IPS-20b (cell line): Measurements from ENCODE around the gene TRIM71.
"Not testable (repeated sequence)": the region's sequence is repeated elsewhere in the genome, so short reads cannot be mapped to it uniquely, and the experiment has no call there.

Experiments
- H3K27ac ChIP-seq: one replicate; pipeline ENCODE4 v1.5.1; 2013; ENCODE audit warnings: low read length
- H3K27me3 ChIP-seq: 2 replicates; pipeline ENCODE4 v1.6.1; 2013; ENCODE audit warnings: mild to moderate bottlenecking, low read length, inconsistent platforms; ENCODE audit not compliant: insufficient read depth
- H3K36me3 ChIP-seq: 2 replicates; pipeline ENCODE4 v1.6.1; 2013; ENCODE audit warnings: low read depth, mild to moderate bottlenecking, inconsistent platforms, low read length, moderate library complexity; ENCODE audit not compliant: insufficient read depth
- H3K4me1 ChIP-seq: 2 replicates; pipeline ENCODE4 v1.6.1; 2013; ENCODE audit warnings: mild to moderate bottlenecking, control low read depth, inconsistent platforms, low read length, moderate library complexity; ENCODE audit not compliant: insufficient read depth
- H3K4me3 ChIP-seq: 2 replicates; pipeline ENCODE4 v1.5.1; 2013; ENCODE audit warnings: mild to moderate bottlenecking, low read length, inconsistent platforms
- H3K9ac ChIP-seq: 2 replicates; pipeline ENCODE4 v1.6.1; 2013; ENCODE audit warnings: low read depth, mild to moderate bottlenecking, inconsistent platforms, low read length, moderate library complexity
- H3K9me3 ChIP-seq: 2 replicates; pipeline ENCODE4 v1.6.1; 2013; ENCODE audit warnings: mild to moderate bottlenecking, low read depth, low read length, inconsistent platforms; ENCODE audit not compliant: insufficient read depth

TRIM71 gene

DNA sequence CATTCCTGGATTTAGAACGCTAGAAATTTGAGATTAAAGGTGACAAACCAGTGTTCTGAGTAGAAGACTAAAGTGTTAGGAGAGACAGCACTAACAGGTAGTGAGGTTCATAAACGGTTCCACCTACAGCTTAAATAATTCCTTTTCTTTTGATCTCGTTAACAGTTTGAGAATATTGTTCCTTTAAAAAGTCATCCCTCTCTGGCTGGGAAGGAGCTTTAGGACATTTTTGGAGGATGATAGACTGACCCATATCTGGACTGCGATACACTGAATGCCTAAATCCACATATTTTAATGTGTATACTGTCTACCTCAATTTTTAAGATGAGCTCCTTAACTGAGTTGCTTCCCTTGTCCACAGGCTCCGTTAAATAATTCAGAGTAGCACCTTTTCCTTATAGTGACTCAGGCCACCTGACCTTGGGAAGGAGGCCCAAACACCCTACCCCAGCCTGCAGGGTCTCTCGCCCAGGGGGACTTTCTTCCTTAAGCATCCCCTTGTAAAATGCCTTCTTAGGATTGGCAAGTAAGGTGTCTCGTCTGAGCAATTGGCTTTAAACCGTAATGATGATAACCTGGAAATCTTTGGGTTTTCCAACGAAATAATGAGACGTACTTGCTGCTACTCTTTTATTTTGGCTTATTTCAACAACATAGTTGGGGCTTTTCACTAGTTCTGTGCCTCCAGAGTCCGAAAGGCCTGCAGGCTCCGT, 3.3 kb downstream of the TRIM71 start:
- Histone ChIP-seq H3K4me3 (peak overlapping the region; percentile 93), H3K4me1 (peaks cover 21% of the 10 kb centered on the region), H3K36me3 (peaks cover 76% of the 10 kb centered on the region), H3K9ac (peak overlapping the region; percentile 98), H3K27me3 (no peaks in the 10 kb centered on the region), H3K27ac (no peak overlapping the region), H3K9me3 (no peaks in the 10 kb centered on the region)

DNA sequence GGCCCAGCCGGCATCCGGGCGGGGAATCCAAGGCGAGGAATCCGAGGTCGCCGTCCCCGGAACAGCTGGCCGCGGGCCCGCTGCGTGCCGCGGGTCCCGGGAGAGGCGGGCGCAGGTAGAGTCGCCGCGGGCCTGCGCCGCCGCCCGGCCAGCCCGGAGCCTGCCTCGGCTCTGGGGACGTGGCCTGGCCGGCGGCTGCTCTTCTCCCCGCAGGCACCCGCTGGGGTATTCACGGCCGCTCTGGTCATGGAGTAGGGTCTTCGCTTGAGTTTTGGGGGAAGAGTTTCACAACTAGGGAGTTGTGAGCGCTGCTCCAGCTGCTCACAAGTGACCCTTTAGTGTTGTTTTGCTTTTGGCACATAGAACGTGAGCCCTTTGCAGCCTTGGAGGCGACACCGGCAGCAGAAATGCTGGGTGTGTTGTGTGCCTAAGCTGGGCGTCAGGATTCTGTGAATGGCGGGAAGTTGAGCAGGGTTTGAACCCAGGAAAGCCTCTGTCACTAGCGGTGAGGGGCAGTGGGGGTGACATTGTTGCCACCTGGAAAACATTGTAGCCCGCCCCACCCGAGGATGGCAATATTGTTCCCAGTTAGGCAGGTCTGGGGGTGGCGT, 4.0 kb downstream of the TRIM71 start:
- Histone ChIP-seq H3K4me3 (peak overlapping the region; percentile 93), H3K27me3 (no peaks in the 10 kb centered on the region), H3K9me3 (no peaks in the 10 kb centered on the region), H3K36me3 (peaks cover 80% of the 10 kb centered on the region), H3K27ac (no peak overlapping the region), H3K4me1 (peaks cover 22% of the 10 kb centered on the region), H3K9ac (peak overlapping the region; percentile 98)

- Histone ChIP-seq H3K9ac (peak overlapping the region; percentile 98), H3K4me3 (peak overlapping the region; percentile 93)
These were observed 5.1 kb downstream of the TRIM71 start for GRCh38 chr3:32822609-32823498.

DNA sequence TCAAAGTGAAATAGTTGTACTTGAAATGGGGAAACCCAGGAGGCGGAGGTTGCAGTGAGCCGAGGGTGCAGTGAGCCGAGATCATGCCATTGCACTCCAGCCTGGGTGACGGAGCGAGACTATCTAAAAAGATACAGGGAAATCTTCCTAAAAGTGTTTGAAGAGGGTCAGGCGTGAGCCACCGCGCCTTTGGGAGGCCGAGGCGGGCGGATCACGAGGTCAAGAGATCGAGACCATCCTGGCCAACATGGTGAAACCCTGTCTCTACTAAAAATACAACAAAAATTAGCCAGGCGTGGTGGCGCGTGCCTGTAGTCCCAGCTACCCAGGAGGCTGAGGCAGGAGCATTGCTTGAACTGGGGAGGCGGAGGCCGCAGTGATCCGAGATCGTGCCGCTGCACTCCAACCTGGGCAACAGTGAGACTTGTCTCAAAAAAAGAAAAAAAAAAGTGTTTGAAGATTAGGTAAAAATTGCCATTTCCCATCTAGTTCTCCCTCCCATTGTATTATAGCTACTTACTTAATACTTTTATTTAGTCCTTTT, 5.9 kb downstream of the TRIM71 start:
- Histone ChIP-seq H3K4me3 (peak overlapping the region; percentile 93), H3K36me3 (peaks cover 83% of the 10 kb centered on the region), H3K4me1 (peaks cover 28% of the 10 kb centered on the region)
- not testable (repeated sequence) for H3K9me3 ChIP-seq, H3K27me3 ChIP-seq, H3K9ac ChIP-seq, H3K27ac ChIP-seq

More at GRCh38 chr3:32822609-32823498, 5.1 kb downstream of the TRIM71 start:
- Histone ChIP-seq H3K9me3 (no peaks in the 10 kb centered on the region), H3K27ac (no peak overlapping the region), H3K27me3 (no peaks in the 10 kb centered on the region), H3K36me3 (peaks cover 82% of the 10 kb centered on the region), H3K4me1 (peaks cover 24% of the 10 kb centered on the region)

- Histone ChIP-seq H3K27me3 (no peaks in the 10 kb centered on the region), H3K4me3 (peak overlapping the region; percentile 45), H3K9ac (no peak overlapping the region), H3K9me3 (no peaks in the 10 kb centered on the region), H3K4me1 (peaks cover 32% of the 10 kb centered on the region), H3K36me3 (peaks cover 75% of the 10 kb centered on the region), H3K27ac (no peak overlapping the region)
These were observed 8.0 kb downstream of the TRIM71 start for GRCh38 chr3:32825601-32826375.

- Histone ChIP-seq H3K27ac (no peak overlapping the region), H3K27me3 (no peaks in the 10 kb centered on the region), H3K36me3 (peaks cover 49% of the 10 kb centered on the region; the same call in 1 of the 2 replicates), H3K4me3 (no peak overlapping the region), H3K9ac (no peak overlapping the region), H3K4me1 (peaks cover 39% of the 10 kb centered on the region), H3K9me3 (no peaks in the 10 kb centered on the region)
These were observed 13.3 kb downstream of the TRIM71 start for GRCh38 chr3:32831062-32831461.

GRCh38 chr3:32831791-32832190, 14.0 kb downstream of the TRIM71 start:
- Histone ChIP-seq H3K9ac (no peak overlapping the region), H3K4me3 (no peak overlapping the region), H3K4me1 (peaks cover 45% of the 10 kb centered on the region), H3K27me3 (no peaks in the 10 kb centered on the region), H3K36me3 (peaks cover 44% of the 10 kb centered on the region; the same call in 1 of the 2 replicates), H3K9me3 (no peaks in the 10 kb centered on the region), H3K27ac (no peak overlapping the region)

DNA sequence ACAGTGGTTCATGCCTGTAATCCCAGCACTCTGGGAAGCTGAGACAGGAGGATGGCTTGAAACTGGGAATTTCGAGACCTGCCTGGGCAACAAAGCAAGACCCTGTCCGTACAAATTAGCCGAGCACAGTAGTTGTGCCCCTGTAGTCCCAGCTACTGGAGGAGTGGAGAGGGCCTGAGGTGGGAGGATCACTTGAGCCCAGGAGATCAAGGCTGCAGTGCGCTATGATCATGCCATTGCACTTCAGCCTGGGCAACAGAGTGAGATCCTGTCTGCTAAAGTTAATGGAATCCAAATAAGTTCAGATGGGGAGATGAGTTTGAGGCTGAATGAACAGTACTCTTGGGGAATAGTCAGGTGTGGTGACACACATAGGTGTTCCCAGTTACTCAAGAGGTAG, 14.4 kb downstream of the TRIM71 start:
- Histone ChIP-seq H3K27me3 (no peaks in the 10 kb centered on the region), H3K27ac (no peak overlapping the region), H3K4me1 (peaks cover 49% of the 10 kb centered on the region), H3K36me3 (peaks cover 41% of the 10 kb centered on the region; the same call in 1 of the 2 replicates), H3K9me3 (no peaks in the 10 kb centered on the region), H3K9ac (no peak overlapping the region), H3K4me3 (no peak overlapping the region)

DNA sequence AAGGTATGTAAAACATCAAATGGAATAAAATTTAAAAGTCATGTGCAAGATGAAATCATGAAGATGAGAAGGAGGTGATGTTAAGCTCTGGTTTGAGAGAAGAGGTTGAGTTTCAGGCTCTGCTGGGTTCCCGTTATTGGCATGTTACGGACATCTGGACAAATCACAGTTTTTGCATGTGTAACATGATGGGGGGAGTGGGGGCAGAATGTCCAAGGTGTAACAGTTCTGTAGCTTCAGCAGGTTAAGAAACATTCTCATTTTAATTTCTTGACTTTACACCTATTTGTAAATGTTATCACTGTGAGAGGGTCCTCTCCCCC, 17.2 kb downstream of the TRIM71 start:
- peak overlapping the region; percentile 10 for H3K27ac ChIP-seq
- H3K4me1 ChIP-seq: peaks cover 61% of the 10 kb centered on the region
- H3K9ac ChIP-seq: peak overlapping the region; percentile 55; the same call in 1 of the 2 replicates
- H3K9me3 ChIP-seq: no peaks in the 10 kb centered on the region
- peaks cover 27% of the 10 kb centered on the region; the same call in 1 of the 2 replicates for H3K36me3 ChIP-seq
- peak overlapping the region; percentile 64 for H3K4me3 ChIP-seq
- no peaks in the 10 kb centered on the region for H3K27me3 ChIP-seq

GRCh38 chr3:32835961-32836360, 18.2 kb downstream of the TRIM71 start:
- Histone ChIP-seq H3K4me1 (peaks cover 69% of the 10 kb centered on the region), H3K4me3 (peak overlapping the region; percentile 64), H3K27ac (no peak overlapping the region), H3K27me3 (no peaks in the 10 kb centered on the region), H3K9ac (peak overlapping the region; percentile 67; the same call in 1 of the 2 replicates), H3K36me3 (peaks cover 20% of the 10 kb centered on the region; the same call in 1 of the 2 replicates), H3K9me3 (no peaks in the 10 kb centered on the region)

DNA sequence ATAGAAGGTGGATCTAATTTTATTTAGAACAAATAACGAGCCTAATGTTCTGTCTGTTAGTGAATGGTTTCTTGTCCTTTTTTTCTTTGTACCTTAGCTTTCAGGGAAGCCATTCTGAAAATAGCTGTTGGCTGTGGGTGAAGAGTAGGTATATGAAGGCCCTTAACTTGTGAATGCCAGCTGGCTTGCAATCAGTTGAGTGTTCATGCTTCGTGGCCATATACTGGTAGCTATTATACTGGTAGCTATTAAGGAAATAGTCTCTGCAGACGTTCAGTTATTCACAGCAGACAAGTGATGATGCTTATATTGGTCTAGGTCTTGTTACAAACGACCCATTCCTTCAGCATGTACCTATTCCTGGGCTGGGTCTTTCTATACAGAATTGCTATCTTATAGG, 18.8 kb downstream of the TRIM71 start:
- Histone ChIP-seq H3K36me3 (peaks cover 14% of the 10 kb centered on the region; the same call in 1 of the 2 replicates), H3K27ac (no peak overlapping the region), H3K27me3 (no peaks in the 10 kb centered on the region), H3K9ac (peak overlapping the region; percentile 67; the same call in 1 of the 2 replicates), H3K4me3 (peak overlapping the region; percentile 64), H3K4me1 (peaks cover 71% of the 10 kb centered on the region), H3K9me3 (no peaks in the 10 kb centered on the region)
